T-helper 2 cell treated with Interferon-gamma antibody and Interleukin-4, amounts not matched to agents 5 μg/mL and 100 μg/mL, for 36 hours (primary cell): ENCODE data around the gene BRMS1.

Experiments
- DNase-seq: peaks from one replicate; pipeline ENCODE4 v3.0.0; 2021; ENCODE audit warnings: low spot score
- H3K27ac Mint-ChIP-seq: one replicate; pipeline ENCODE4 v1.8.0; 2021; ENCODE audit warnings: mild to moderate bottlenecking, mixed read lengths
- H3K27me3 Mint-ChIP-seq: one replicate; pipeline ENCODE4 v1.8.0; 2021; ENCODE audit warnings: low read depth, mixed read lengths
- H3K36me3 Mint-ChIP-seq: one replicate; pipeline ENCODE4 v1.8.0; 2021; ENCODE audit warnings: low read depth, mixed read lengths
- H3K4me1 Mint-ChIP-seq: one replicate; pipeline ENCODE4 v1.8.0; 2021; ENCODE audit warnings: low read depth, mixed read lengths
- H3K4me3 Mint-ChIP-seq: one replicate; pipeline ENCODE4 v1.8.0; 2022; ENCODE audit warnings: mild to moderate bottlenecking, moderate library complexity, mixed read lengths
- H3K9me3 Mint-ChIP-seq: one replicate; pipeline ENCODE4 v1.8.0; 2021; ENCODE audit warnings: mixed read lengths

The BRMS1 gene

GRCh38 chr11:66347425-66348276, 2.7 kb upstream of the BRMS1 start, which contains the start of gene B4GAT1:
Gene B4GAT1, minus strand, starts transcription at chr11:66347629. Its CDS starts 84 bp downstream, at chr11:66347545.
- Mint-ChIP-seq H3K36me3 (peaks cover 11% of the 10 kb centered on the region), H3K9me3 (no peaks in the 10 kb centered on the region), H3K27ac (peak within 1 kb of the TSS; percentile 94), H3K4me1 (peaks cover 32% of the 10 kb centered on the region), H3K4me3 (peak within 1 kb of the TSS; percentile 96), H3K27me3 (peaks cover 4% of the 10 kb centered on the region)
- peak; percentile 82 for DNase-seq

DNA sequence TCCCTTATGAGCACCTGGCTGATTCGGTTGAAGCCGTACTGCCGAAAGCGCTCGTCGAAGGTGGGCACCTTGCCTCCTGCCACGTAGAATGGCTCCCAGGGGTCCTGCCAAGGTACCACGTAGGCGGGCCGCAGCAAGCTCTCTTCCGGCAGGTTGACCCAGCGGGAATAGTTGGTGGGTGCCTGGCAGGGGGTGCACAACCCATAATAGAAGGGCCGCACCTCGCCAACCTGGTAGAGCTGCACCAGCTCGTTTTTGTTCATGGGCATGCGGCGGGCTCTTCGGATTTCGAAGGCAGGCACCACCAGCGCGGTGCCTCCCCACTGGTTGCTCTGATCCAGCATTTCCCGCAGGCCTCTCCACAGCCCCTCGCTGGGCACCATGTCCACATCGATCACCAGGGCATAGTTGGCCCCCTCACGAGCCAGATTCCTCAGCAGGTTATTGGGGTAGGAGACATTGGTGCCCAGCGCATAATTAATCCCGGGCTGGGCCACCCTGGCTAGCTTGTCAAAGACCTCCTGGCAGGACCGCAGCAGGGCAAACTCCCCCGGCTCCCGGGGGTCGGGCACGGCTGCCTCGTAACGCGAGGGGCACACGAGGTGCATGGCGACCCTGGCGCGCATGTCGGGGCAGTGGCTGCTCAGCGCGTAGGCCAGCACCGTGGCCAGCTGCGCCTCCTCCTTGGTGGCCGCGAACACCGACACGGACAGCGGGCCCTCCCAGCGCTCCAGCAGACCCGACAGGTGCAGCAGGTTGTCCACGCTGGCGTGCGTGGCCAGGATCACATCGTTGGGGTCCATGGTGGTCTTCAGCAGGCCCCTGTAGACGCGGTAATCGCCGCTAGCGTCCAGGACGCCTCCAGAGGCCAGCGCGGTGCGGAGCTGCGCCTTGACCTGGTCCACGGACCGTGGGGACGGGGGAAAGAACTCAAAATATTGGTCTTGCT, 1.8 kb upstream of the BRMS1 start:
- Mint-ChIP-seq H3K4me3 (peak overlapping the region; percentile 96), H3K27me3 (peaks cover 4% of the 10 kb centered on the region), H3K36me3 (peaks cover 9% of the 10 kb centered on the region), H3K9me3 (no peaks in the 10 kb centered on the region), H3K27ac (peak overlapping the region; percentile 88), H3K4me1 (peaks cover 32% of the 10 kb centered on the region)
- no peak for DNase-seq

GRCh38 chr11:66345316-66345649, 379 bp upstream of the BRMS1 start:
- no peak for DNase-seq
- peak overlapping the region; percentile 88 for H3K27ac Mint-ChIP-seq
- peaks cover 32% of the 10 kb centered on the region for H3K4me1 Mint-ChIP-seq
- H3K36me3 Mint-ChIP-seq: peaks cover 15% of the 10 kb centered on the region
- H3K4me3 Mint-ChIP-seq: peak overlapping the region; percentile 96
- H3K27me3 Mint-ChIP-seq: peaks cover 4% of the 10 kb centered on the region
- H3K9me3 Mint-ChIP-seq: no peaks in the 10 kb centered on the region

- Mint-ChIP-seq H3K4me1 (peaks cover 32% of the 10 kb centered on the region), H3K9me3 (no peaks in the 10 kb centered on the region), H3K27me3 (peaks cover 4% of the 10 kb centered on the region), H3K4me3 (peak overlapping the region; percentile 96), H3K36me3 (peaks cover 19% of the 10 kb centered on the region), H3K27ac (peak overlapping the region; percentile 24)
- no peak for DNase-seq
Measured at GRCh38 chr11:66343176-66343575, 1.7 kb downstream of the BRMS1 start.

GRCh38 chr11:66341502-66342126, 3.3 kb downstream of the BRMS1 start:
- H3K4me3 Mint-ChIP-seq: no peak overlapping the region
- DNase-seq: no peak
- H3K4me1 Mint-ChIP-seq: peaks cover 34% of the 10 kb centered on the region
- no peak overlapping the region for H3K27ac Mint-ChIP-seq
- peaks cover 17% of the 10 kb centered on the region for H3K36me3 Mint-ChIP-seq
- H3K27me3 Mint-ChIP-seq: no peaks in the 10 kb centered on the region
- H3K9me3 Mint-ChIP-seq: no peaks in the 10 kb centered on the region

- no peak overlapping the region for H3K4me3 Mint-ChIP-seq
- H3K27ac Mint-ChIP-seq: no peak overlapping the region
- DNase-seq: no peak
- no peaks in the 10 kb centered on the region for H3K27me3 Mint-ChIP-seq
- peaks cover 17% of the 10 kb centered on the region for H3K36me3 Mint-ChIP-seq
- H3K9me3 Mint-ChIP-seq: no peaks in the 10 kb centered on the region
- peaks cover 37% of the 10 kb centered on the region for H3K4me1 Mint-ChIP-seq
Measured at GRCh38 chr11:66340596-66341501, 4.1 kb downstream of the BRMS1 start.

DNA sequence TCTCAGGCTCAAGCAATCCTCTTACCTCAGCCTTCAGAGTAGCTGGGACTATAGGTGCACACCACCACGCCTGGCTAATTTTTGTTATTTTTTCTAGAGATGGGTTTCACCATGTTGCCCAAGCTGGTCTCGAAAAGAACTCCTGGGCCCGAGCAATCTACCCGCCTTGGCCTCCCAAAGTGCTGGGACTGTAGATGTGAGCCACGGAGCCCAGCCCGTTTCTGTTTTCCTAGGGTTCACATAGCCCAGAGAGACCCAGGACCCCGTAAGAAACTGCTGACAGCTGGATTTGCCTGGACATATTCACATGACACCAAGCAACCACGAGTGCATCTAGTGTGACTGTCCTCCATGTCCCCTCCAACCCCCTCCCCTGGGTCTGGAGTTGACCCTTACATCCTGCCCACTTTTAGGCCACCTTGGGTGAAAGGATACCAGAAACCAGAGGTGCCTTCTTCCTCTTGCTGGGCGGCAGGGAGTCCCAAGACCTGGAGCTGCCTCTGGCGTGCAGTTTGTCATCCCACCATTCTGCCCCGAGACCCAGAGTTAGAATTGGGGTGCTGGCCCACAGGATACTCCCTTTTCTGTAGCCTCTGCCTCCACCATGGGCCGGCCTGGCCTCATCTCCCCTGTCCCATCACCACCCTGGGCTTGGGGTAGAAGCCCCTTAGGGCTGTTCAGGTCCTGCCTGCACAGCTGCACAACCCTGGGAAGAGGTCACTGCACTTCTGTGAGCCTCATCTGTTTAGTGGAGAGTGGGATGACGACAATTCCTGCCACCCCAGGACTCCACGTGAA, 5.0 kb downstream of the BRMS1 start:
- H3K4me3 Mint-ChIP-seq: no peak overlapping the region

DNA sequence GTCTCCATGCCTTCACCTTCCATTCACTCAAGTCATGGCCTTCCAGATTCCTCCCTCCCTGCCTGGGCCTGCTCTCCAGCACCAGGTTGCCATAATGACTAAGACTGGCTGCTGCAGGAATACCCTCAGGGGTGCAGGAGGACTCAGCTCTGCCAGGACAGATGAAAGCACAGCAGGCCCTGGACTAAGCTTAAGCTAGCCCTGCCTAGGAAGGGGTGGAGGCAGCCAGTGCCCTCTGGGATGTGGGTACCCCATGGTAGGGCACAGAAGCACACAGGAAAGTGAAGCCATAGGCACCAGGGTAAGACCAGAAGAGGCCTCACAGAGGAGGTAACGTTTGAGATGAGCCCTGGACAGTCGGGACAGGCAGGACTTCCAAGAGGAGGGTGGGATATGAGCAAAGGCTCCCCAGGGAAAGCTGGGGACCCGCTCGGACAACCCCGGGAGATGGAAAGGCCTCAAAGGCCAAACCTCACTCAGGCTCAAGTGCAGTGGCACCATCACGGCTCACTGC, 5.7 kb downstream of the BRMS1 start:
- DNase-seq: no peak
- Mint-ChIP-seq H3K36me3 (peaks cover 17% of the 10 kb centered on the region), H3K27me3 (no peaks in the 10 kb centered on the region), H3K4me3 (no peak overlapping the region), H3K27ac (no peak overlapping the region), H3K4me1 (peaks cover 26% of the 10 kb centered on the region), H3K9me3 (no peaks in the 10 kb centered on the region)

More for the DNA sequence above, 5.0 kb downstream of the BRMS1 start:
- H3K4me1 Mint-ChIP-seq: peaks cover 29% of the 10 kb centered on the region
- H3K9me3 Mint-ChIP-seq: no peaks in the 10 kb centered on the region
- DNase-seq: no peak
- H3K27me3 Mint-ChIP-seq: no peaks in the 10 kb centered on the region
- no peak overlapping the region for H3K27ac Mint-ChIP-seq
- peaks cover 17% of the 10 kb centered on the region for H3K36me3 Mint-ChIP-seq

- DNase-seq: no peak
- Mint-ChIP-seq H3K9me3 (no peaks in the 10 kb centered on the region), H3K36me3 (peaks cover 16% of the 10 kb centered on the region), H3K4me3 (no peak overlapping the region), H3K27ac (no peak overlapping the region), H3K27me3 (no peaks in the 10 kb centered on the region), H3K4me1 (peaks cover 20% of the 10 kb centered on the region)
Measured at GRCh38 chr11:66338276-66339161, 6.4 kb downstream of the BRMS1 start.

DNA sequence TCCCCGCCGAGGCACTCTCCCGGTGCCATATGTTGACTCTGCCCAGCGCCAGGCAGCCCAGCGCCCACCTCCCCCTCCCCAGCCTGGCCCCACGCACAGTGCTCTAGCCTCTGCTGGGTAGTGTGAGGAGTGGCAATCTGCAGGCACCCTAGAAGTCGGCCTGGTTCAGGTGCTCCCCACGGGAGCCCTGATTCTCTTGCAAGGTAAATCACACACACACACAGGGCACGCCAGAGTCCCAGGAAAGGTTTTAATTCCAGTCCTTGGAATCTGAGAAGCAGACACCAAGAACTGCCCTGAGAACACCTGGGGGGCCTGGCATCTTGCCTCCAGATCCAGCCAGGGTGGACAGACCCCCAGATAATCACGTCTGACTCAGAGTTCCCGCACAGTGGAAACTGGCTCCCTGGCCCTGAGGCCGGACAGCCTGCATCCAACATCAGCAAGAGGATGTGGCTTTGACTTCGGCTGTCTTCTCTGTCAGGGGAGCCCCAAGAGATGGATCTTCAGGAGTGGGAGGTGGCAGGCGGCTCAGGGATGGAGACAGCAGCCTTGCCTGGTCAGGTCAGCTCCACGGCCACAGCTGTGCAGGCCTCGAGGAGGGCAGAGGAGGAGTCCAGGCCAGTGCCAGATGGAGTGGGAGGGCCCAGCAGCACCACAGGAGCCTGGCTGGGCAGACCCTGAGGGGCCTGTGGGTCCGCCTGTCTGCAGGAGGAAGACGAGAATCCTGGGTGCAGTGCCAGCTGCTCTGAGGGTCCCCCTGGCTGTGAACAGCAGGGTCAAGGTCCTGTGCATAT, 7.6 kb downstream of the BRMS1 start:
- Mint-ChIP-seq H3K9me3 (no peaks in the 10 kb centered on the region), H3K4me3 (no peak overlapping the region), H3K27me3 (no peaks in the 10 kb centered on the region), H3K36me3 (peaks cover 13% of the 10 kb centered on the region), H3K27ac (peak overlapping the region; percentile 45), H3K4me1 (peaks cover 12% of the 10 kb centered on the region)
- DNase-seq: no peak
